SK-N-SH treated with all-trans-retinoic acid at 6 μM for 48 hours (cell line): Measurements from ENCODE around the gene ADO.

Experiments
- ATAC-seq: fragments of 200-7000 bp; cut with Tn5 transposase; 3 replicates; pipeline ENCODE4 v1.9.1; 2020; ENCODE audit warnings: mild to moderate bottlenecking, moderate library complexity
- BACH2 ChIP-seq: fragments of 250-450 bp; sonication (Bioruptor Pico); IDR thresholded peaks from 2 replicates; pipeline ENCODE4 v1.9.0; 2021; ENCODE audit warnings: mild to moderate bottlenecking, borderline replicate concordance
- CSDC2 ChIP-seq: fragments of 250-450 bp; sonication (Bioruptor Pico); IDR thresholded peaks from 2 replicates; pipeline ENCODE4 v1.5.0; 2020; ENCODE audit warnings: mild to moderate bottlenecking, moderate library complexity
- CSRNP3 ChIP-seq: fragments of 250-450 bp; sonication (Bioruptor Pico); IDR thresholded peaks from 2 replicates; pipeline ENCODE4 v1.5.1; 2021; ENCODE audit warnings: mild to moderate bottlenecking, moderate library complexity
- ESRRG ChIP-seq: fragments of 250-450 bp; sonication (Bioruptor Pico); IDR thresholded peaks from 2 replicates; pipeline ENCODE4 v1.6.1; 2021; ENCODE audit warnings: mild to moderate bottlenecking
- ISL1 ChIP-seq: fragments of 250-450 bp; sonication (Bioruptor Pico); IDR thresholded peaks from 2 replicates; pipeline ENCODE4 v2.1.2; 2022; ENCODE audit warnings: mild to moderate bottlenecking, moderate library complexity
- OSR1 ChIP-seq: fragments of 250-450 bp; sonication (Bioruptor Pico); IDR thresholded peaks from 2 replicates; pipeline ENCODE4 v1.8.0; 2022; ENCODE audit warnings: moderate library complexity, mild to moderate bottlenecking, inconsistent platforms
- PATZ1 ChIP-seq: fragments of 250-450 bp; sonication (Bioruptor Pico); IDR thresholded peaks from 2 replicates; pipeline ENCODE4 v1.8.0; 2020; ENCODE audit warnings: mild to moderate bottlenecking, moderate library complexity, borderline replicate concordance
- PPARA ChIP-seq: fragments of 250-450 bp; sonication (Bioruptor Pico); IDR thresholded peaks from 2 replicates; pipeline ENCODE4 v1.5.0; 2020; ENCODE audit warnings: mild to moderate bottlenecking, borderline replicate concordance
- RARB ChIP-seq: fragments of 250-450 bp; sonication (Bioruptor Pico); IDR thresholded peaks from 2 replicates; pipeline ENCODE4 v1.8.0; 2021; ENCODE audit warnings: mild to moderate bottlenecking, moderate library complexity
- SNAI2 ChIP-seq: fragments of 250-450 bp; sonication (Bioruptor Pico); IDR thresholded peaks from 2 replicates; pipeline ENCODE4 v1.5.0; 2020; ENCODE audit warnings: mild to moderate bottlenecking, moderate library complexity
- TCF4 ChIP-seq: fragments of 250-450 bp; sonication (Bioruptor Pico); IDR thresholded peaks from 2 replicates; pipeline ENCODE4 v1.8.0; 2021; ENCODE audit warnings: mild to moderate bottlenecking, moderate library complexity, borderline replicate concordance
- TOX ChIP-seq: fragments of 250-450 bp; sonication (Bioruptor Pico); IDR thresholded peaks from 2 replicates; pipeline ENCODE4 v1.8.0; 2021; ENCODE audit warnings: mild to moderate bottlenecking, moderate library complexity, borderline replicate concordance
- TSHZ2 ChIP-seq: fragments of 250-450 bp; sonication (Bioruptor Pico); IDR thresholded peaks from 2 replicates; pipeline ENCODE4 v1.5.0; 2020; ENCODE audit warnings: mild to moderate bottlenecking, moderate library complexity
- ZC3H10 ChIP-seq: fragments of 250-450 bp; sonication (Bioruptor Pico); IDR thresholded peaks from 2 replicates; pipeline ENCODE4 v1.5.1; 2021; ENCODE audit warnings: mild to moderate bottlenecking, moderate library complexity
- ZFP3 ChIP-seq: fragments of 250-450 bp; sonication (Bioruptor Pico); IDR thresholded peaks from 2 replicates; pipeline ENCODE4 v1.5.0; 2020; ENCODE audit warnings: mild to moderate bottlenecking, moderate library complexity
- ZFP30 ChIP-seq: fragments of 450-650 bp; formaldehyde crosslinking; IDR thresholded peaks from 2 replicates; pipeline ENCODE4 v1.5.0; 2022; ENCODE audit warnings: mild to moderate bottlenecking, moderate library complexity
- ZNF565 ChIP-seq: fragments of 450-650 bp; formaldehyde crosslinking; conservative IDR thresholded peaks from 2 replicates; pipeline ENCODE4 v1.5.0; 2020; ENCODE audit warnings: low read depth, mild to moderate bottlenecking, moderate library complexity
- ZNF70 ChIP-seq: fragments of 450-650 bp; formaldehyde crosslinking; IDR thresholded peaks from 2 replicates; pipeline ENCODE4 v1.5.0; 2020; ENCODE audit warnings: mild to moderate bottlenecking, moderate library complexity
- ZNF8 ChIP-seq: fragments of 450-650 bp; formaldehyde crosslinking; IDR thresholded peaks from 2 replicates; pipeline ENCODE4 v1.5.0; 2020; ENCODE audit warnings: mild to moderate bottlenecking, moderate library complexity
- TF ChIP-seq, protein P1 (sequence below): fragments of 250-450 bp; sonication (Bioruptor Pico); IDR thresholded peaks from 2 replicates; pipeline ENCODE4 v1.8.0; 2021; ENCODE audit warnings: low read depth, mild to moderate bottlenecking, moderate library complexity, borderline replicate concordance
- TF ChIP-seq, protein P2 (sequence below): fragments of 250-450 bp; sonication (Bioruptor Pico); IDR thresholded peaks from 2 replicates; pipeline ENCODE4 v1.5.1; 2020; ENCODE audit warnings: low read depth, mild to moderate bottlenecking, moderate library complexity

Gene ADO

GRCh38 chr10:62851442-62851841 lies 46.9 kb downstream of the ADO start (continued):
- TF ChIP-seq TSHZ2 (CRISPR knock-in tag) (no peak), PPARA (CRISPR knock-in tag) (no peak), ZFP30 (CRISPR knock-in tag) (no peak), ZNF70 (CRISPR knock-in tag) (no peak)

DNA sequence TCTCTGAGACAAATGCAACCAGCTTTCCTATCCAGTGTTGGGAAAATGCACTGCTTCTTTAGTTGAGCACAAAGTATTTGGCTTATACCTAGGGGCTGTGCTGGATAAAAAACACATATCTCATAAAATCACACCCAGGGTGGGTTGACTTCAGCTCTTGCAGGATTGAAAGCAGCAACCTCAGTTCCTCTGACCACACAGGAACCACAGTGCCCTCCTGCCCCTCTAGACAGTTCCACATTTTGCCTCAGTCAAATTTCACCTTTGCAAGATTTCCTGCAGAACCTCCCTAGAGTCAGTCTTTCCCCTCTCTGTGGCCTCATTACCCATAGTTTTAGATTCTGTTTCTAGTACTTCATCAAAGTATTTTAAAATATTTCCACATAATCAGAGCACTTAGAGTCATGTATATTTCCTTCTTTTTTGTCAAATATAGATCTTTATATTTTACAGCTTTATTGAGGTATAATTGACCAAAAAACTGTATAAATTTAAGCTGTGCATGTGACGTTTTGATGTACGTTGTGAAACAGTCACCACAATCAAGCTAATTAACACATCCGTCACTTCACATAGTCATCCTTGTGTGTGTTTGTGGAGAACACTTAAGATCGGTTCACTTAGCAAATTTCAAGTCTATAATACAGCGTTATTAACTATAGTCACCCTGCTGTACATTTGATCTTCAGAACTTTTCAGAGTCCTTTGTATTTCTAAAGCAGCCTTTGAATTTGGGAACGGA lies 48.6 kb downstream of the ADO start:
- no peak for ATAC-seq
- TF ChIP-seq SNAI2 (no peak), TOX (CRISPR knock-in tag) (no peak), ZNF70 (CRISPR knock-in tag) (no peak), ZC3H10 (no peak), BACH2 (no peak), ZNF8 (CRISPR knock-in tag) (no peak), TCF4 (no peak), ZFP30 (CRISPR knock-in tag) (no peak), RARB (CRISPR knock-in tag) (no peak), PATZ1 (CRISPR knock-in tag) (no peak), ISL1 (CRISPR knock-in tag) (no peak), CSDC2 (CRISPR knock-in tag) (no peak), ZFP3 (CRISPR knock-in tag) (no peak), CSRNP3 (CRISPR knock-in tag) (no peak), OSR1 (CRISPR knock-in tag) (no peak)
- TF ChIP-seq, protein P1, sequence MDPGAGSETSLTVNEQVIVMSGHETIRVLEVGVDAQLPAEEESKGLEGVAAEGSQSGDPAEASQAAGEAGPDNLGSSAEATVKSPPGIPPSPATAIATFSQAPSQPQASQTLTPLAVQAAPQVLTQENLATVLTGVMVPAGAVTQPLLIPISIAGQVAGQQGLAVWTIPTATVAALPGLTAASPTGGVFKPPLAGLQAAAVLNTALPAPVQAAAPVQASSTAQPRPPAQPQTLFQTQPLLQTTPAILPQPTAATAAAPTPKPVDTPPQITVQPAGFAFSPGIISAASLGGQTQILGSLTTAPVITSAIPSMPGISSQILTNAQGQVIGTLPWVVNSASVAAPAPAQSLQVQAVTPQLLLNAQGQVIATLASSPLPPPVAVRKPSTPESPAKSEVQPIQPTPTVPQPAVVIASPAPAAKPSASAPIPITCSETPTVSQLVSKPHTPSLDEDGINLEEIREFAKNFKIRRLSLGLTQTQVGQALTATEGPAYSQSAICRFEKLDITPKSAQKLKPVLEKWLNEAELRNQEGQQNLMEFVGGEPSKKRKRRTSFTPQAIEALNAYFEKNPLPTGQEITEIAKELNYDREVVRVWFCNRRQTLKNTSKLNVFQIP, result no peak
- TF ChIP-seq, protein P2, sequence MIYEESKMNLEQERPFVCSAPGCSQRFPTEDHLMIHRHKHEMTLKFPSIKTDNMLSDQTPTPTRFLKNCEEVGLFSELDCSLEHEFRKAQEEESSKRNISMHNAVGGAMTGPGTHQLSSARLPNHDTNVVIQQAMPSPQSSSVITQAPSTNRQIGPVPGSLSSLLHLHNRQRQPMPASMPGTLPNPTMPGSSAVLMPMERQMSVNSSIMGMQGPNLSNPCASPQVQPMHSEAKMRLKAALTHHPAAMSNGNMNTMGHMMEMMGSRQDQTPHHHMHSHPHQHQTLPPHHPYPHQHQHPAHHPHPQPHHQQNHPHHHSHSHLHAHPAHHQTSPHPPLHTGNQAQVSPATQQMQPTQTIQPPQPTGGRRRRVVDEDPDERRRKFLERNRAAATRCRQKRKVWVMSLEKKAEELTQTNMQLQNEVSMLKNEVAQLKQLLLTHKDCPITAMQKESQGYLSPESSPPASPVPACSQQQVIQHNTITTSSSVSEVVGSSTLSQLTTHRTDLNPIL (CRISPR knock-in tag), result no peak

- TF ChIP-seq TCF4, result no peak
- TF ChIP-seq, protein P2 (CRISPR knock-in tag), result no peak
- TF ChIP-seq RARB (CRISPR knock-in tag), result no peak
- TF ChIP-seq CSDC2 (CRISPR knock-in tag), result no peak
- TF ChIP-seq ESRRG, result no peak
- TF ChIP-seq SNAI2, result no peak
- no peak for TF ChIP-seq ZFP3 (CRISPR knock-in tag)
- no peak for TF ChIP-seq PPARA (CRISPR knock-in tag)
- TF ChIP-seq CSRNP3 (CRISPR knock-in tag), result no peak
- TF ChIP-seq ZNF565 (CRISPR knock-in tag), result no peak
- ATAC-seq, result no peak
These were observed 49.2 kb downstream of the ADO start for GRCh38 chr10:62853710-62854109.
